HUES48 (cell line): ENCODE data around the gene MRPS24.
"Not testable (repeated sequence)": the region's sequence is repeated elsewhere in the genome, so short reads cannot be mapped to it uniquely, and the experiment has no call there.

Experiments used
- H3K27ac ChIP-seq: one replicate; pipeline ENCODE4 v1.7.0; 2013; ENCODE audit warnings: low read depth, low read length, inconsistent platforms
- H3K27me3 ChIP-seq: 2 replicates; pipeline ENCODE4 v1.6.1; 2013; ENCODE audit warnings: mild to moderate bottlenecking, low read length; ENCODE audit not compliant: control insufficient read depth, insufficient read depth
- H3K36me3 ChIP-seq: 2 replicates; pipeline ENCODE4 v1.6.1; 2013; ENCODE audit warnings: low read length; ENCODE audit not compliant: control insufficient read depth, insufficient read depth
- H3K4me1 ChIP-seq: 2 replicates; pipeline ENCODE4 v1.6.1; 2013; ENCODE audit warnings: mild to moderate bottlenecking, low read length; ENCODE audit not compliant: control insufficient read depth, insufficient read depth
- H3K4me3 ChIP-seq: 2 replicates; pipeline ENCODE4 v1.5.1; 2013; ENCODE audit warnings: mild to moderate bottlenecking, low read depth, low read length
- H3K9ac ChIP-seq: 2 replicates; pipeline ENCODE4 v1.6.1; 2013; ENCODE audit warnings: mild to moderate bottlenecking, low read depth, low read length, moderate library complexity
- H3K9me3 ChIP-seq: 2 replicates; pipeline ENCODE4 v1.6.1; 2013; ENCODE audit warnings: low read length; ENCODE audit not compliant: control insufficient read depth, insufficient read depth

The MRPS24 gene

GRCh38 chr7:43869006-43869866 lies at the start of gene MRPS24:
TSS of gene MRPS24 (minus strand) at chr7:43869517. CDS start at chr7:43869495, 22 bp downstream.
- Histone ChIP-seq H3K4me3 (peak within 1 kb of the TSS; percentile 98), H3K4me1 (peaks cover 29% of the 10 kb centered on the region)

GRCh38 chr7:43915907-43916306 lies 46.6 kb upstream of the MRPS24 start:
- Histone ChIP-seq H3K4me1 (peaks cover 5% of the 10 kb centered on the region; the same call in 1 of the 2 replicates), H3K4me3 (no peak overlapping the region), H3K9me3 (no peaks in the 10 kb centered on the region), H3K27me3 (no peaks in the 10 kb centered on the region), H3K9ac (no peak overlapping the region), H3K36me3 (no peaks in the 10 kb centered on the region), H3K27ac (peak overlapping the region; percentile 66)

More at GRCh38 chr7:43869006-43869866, at the start of gene MRPS24:
- H3K27me3 ChIP-seq = no peaks in the 10 kb centered on the region
- H3K36me3 ChIP-seq = peaks cover 22% of the 10 kb centered on the region
- H3K27ac ChIP-seq = peak within 1 kb of the TSS; percentile 86
- no peaks in the 10 kb centered on the region for H3K9me3 ChIP-seq
- H3K9ac ChIP-seq = peak within 1 kb of the TSS; percentile 96

GRCh38 chr7:43914795-43915194 lies 45.5 kb upstream of the MRPS24 start:
- Histone ChIP-seq H3K27ac (no peak overlapping the region), H3K27me3 (no peaks in the 10 kb centered on the region), H3K9me3 (no peaks in the 10 kb centered on the region), H3K4me1 (peaks cover 5% of the 10 kb centered on the region; the same call in 1 of the 2 replicates), H3K9ac (no peak overlapping the region), H3K4me3 (no peak overlapping the region), H3K36me3 (no peaks in the 10 kb centered on the region)

- peak within 1 kb of the TSS; percentile 17 for H3K27ac ChIP-seq
Observed at GRCh38 chr7:43906331-43907010, 37.2 kb upstream of the MRPS24 start, which contains the start of gene URGCP. TSS of gene URGCP (minus strand) at chr7:43906596. CDS start at chr7:43906575, 21 bp downstream.

GRCh38 chr7:43905956-43906330 lies 36.6 kb upstream of the MRPS24 start:
- H3K27ac ChIP-seq = peak overlapping the region; percentile 16

More at GRCh38 chr7:43906331-43907010, 37.2 kb upstream of the MRPS24 start, which contains the start of gene URGCP:
- no peaks in the 10 kb centered on the region for H3K27me3 ChIP-seq
- no peaks in the 10 kb centered on the region for H3K36me3 ChIP-seq
- H3K4me3 ChIP-seq = peak within 1 kb of the TSS; percentile 78
- no peaks in the 10 kb centered on the region for H3K9me3 ChIP-seq
- peaks cover 20% of the 10 kb centered on the region for H3K4me1 ChIP-seq
- peak within 1 kb of the TSS; percentile 65 for H3K9ac ChIP-seq

GRCh38 chr7:43905209-43905946 lies 36.1 kb upstream of the MRPS24 start:
- Histone ChIP-seq H3K9ac (no peak overlapping the region), H3K4me1 (peaks cover 20% of the 10 kb centered on the region), H3K4me3 (peak overlapping the region; percentile 78), H3K9me3 (no peaks in the 10 kb centered on the region), H3K27me3 (no peaks in the 10 kb centered on the region), H3K36me3 (no peaks in the 10 kb centered on the region), H3K27ac (peak overlapping the region; percentile 16)

More at GRCh38 chr7:43905956-43906330, 36.6 kb upstream of the MRPS24 start:
- peaks cover 20% of the 10 kb centered on the region for H3K4me1 ChIP-seq
- H3K9ac ChIP-seq = no peak overlapping the region
- peak overlapping the region; percentile 78 for H3K4me3 ChIP-seq
- H3K9me3 ChIP-seq = no peaks in the 10 kb centered on the region
- no peaks in the 10 kb centered on the region for H3K36me3 ChIP-seq
- no peaks in the 10 kb centered on the region for H3K27me3 ChIP-seq

GRCh38 chr7:43904533-43905208 lies 35.4 kb upstream of the MRPS24 start:
- peaks cover 20% of the 10 kb centered on the region for H3K4me1 ChIP-seq
- H3K27me3 ChIP-seq = no peaks in the 10 kb centered on the region
- no peaks in the 10 kb centered on the region for H3K36me3 ChIP-seq
- H3K9ac ChIP-seq = no peak overlapping the region
- no peaks in the 10 kb centered on the region for H3K9me3 ChIP-seq
- no peak overlapping the region for H3K27ac ChIP-seq
- H3K4me3 ChIP-seq = no peak overlapping the region

GRCh38 chr7:43902542-43903054 lies 33.3 kb upstream of the MRPS24 start:
- no peak overlapping the region for H3K4me3 ChIP-seq
- H3K4me1 ChIP-seq = peaks cover 20% of the 10 kb centered on the region
- no peak overlapping the region for H3K9ac ChIP-seq
- H3K36me3 ChIP-seq = no peaks in the 10 kb centered on the region
- no peak overlapping the region for H3K27ac ChIP-seq
- H3K27me3 ChIP-seq = no peaks in the 10 kb centered on the region
- no peaks in the 10 kb centered on the region for H3K9me3 ChIP-seq

GRCh38 chr7:43898571-43898970 lies 29.3 kb upstream of the MRPS24 start:
- H3K27ac ChIP-seq, H3K4me1 ChIP-seq, H3K9ac ChIP-seq, H3K4me3 ChIP-seq, H3K36me3 ChIP-seq, H3K27me3 ChIP-seq, H3K9me3 ChIP-seq: not testable (repeated sequence)

- H3K36me3 ChIP-seq = no peaks in the 10 kb centered on the region
- no peak overlapping the region for H3K4me3 ChIP-seq
- no peaks in the 10 kb centered on the region for H3K27me3 ChIP-seq
- no peaks in the 10 kb centered on the region for H3K9me3 ChIP-seq
- no peak overlapping the region for H3K27ac ChIP-seq
- no peak overlapping the region for H3K9ac ChIP-seq
- H3K4me1 ChIP-seq = no peaks in the 10 kb centered on the region
Observed at GRCh38 chr7:43895847-43896415, 26.6 kb upstream of the MRPS24 start.
